GM15510 (cell line): ENCODE measurements around the gene HOXD12.

Experiments
- POLR2A ChIP-seq: IDR thresholded peaks from 3 replicates; pipeline ENCODE4 v1.6.1; 2011; ENCODE audit warnings: borderline replicate concordance; ENCODE audit not compliant: insufficient read length; ENCODE audit errors: extremely low read depth

HOXD12 gene

GRCh38 chr2:176132205-176133171 is 32.9 kb downstream of the HOXD12 start:
- no peak for TF ChIP-seq POLR2A

- TF ChIP-seq POLR2A: no peak
Measured at GRCh38 chr2:176133389-176133788, 33.8 kb downstream of the HOXD12 start.

- no peak for TF ChIP-seq POLR2A
Measured at GRCh38 chr2:176134035-176134434, 34.4 kb downstream of the HOXD12 start.

GRCh38 chr2:176135035-176135440 is 35.4 kb downstream of the HOXD12 start:
- TF ChIP-seq POLR2A: no peak

GRCh38 chr2:176136374-176137251 is 37.0 kb downstream of the HOXD12 start:
- TF ChIP-seq POLR2A: no peak

- TF ChIP-seq POLR2A: no peak
Measured at GRCh38 chr2:176137252-176137580, 37.6 kb downstream of the HOXD12 start.

GRCh38 chr2:176137906-176138305 is 38.3 kb downstream of the HOXD12 start:
- TF ChIP-seq POLR2A: no peak

- no peak for TF ChIP-seq POLR2A
Measured at GRCh38 chr2:176138526-176138922, 38.9 kb downstream of the HOXD12 start.

GRCh38 chr2:176138923-176139660 is 39.5 kb downstream of the HOXD12 start:
- TF ChIP-seq POLR2A: no peak

- no peak for TF ChIP-seq POLR2A
Measured at GRCh38 chr2:176139661-176140512, 40.3 kb downstream of the HOXD12 start.

- TF ChIP-seq POLR2A: no peak
Measured at GRCh38 chr2:176140513-176141317, 41.1 kb downstream of the HOXD12 start.

GRCh38 chr2:176142281-176142680 is 42.7 kb downstream of the HOXD12 start:
- no peak for TF ChIP-seq POLR2A
